NCI-H510A treated with DMSO at 0.1 percent for 48 hours (cell line): ENCODE results near the gene MYO9A.

ENCODE experiments used
- DNase-seq: peaks from one replicate; lab custom pipeline; 2025; lab: John Stamatoyannopoulos, UW

MYO9A gene

DNA sequence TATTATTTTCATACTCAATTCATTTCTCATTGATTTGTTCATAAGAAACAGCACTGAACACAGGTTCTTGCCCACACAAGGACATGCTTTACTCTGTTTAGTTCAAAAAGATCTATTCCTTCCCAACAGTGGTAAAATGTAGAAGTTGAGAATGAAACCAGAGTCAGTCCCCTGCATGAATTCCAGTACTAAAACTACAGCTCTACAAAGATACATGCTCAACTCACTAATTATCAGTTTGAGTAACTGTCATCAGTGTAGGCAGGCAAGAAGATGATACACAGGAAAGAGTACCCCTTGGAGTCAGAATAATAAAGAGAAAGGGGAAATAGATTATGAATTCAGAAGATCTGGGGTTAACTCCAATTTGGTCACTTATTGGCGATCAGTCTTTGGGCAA is 264.4 kb downstream of the MYO9A start:
- no peak for DNase-seq

DNA sequence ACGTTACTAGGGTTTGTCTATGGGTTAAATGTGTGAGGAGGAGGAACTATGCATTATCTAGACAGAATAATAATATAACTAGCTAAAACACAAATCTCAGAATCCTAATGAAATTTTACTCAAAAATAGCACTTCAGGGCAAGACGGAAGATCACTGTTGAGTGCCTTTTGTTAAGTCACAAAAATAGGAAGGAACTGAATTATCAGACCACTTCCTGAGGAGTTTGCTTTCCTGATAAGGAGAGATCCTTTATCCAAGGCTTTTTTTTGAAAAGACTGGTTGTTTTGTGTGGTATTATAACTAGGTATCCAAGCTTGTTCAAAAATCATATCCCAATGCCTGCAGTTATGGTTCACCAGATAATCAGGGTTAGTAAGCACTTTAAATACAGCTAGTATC is 273.0 kb downstream of the MYO9A start:
- DNase-seq = no peak

DNA sequence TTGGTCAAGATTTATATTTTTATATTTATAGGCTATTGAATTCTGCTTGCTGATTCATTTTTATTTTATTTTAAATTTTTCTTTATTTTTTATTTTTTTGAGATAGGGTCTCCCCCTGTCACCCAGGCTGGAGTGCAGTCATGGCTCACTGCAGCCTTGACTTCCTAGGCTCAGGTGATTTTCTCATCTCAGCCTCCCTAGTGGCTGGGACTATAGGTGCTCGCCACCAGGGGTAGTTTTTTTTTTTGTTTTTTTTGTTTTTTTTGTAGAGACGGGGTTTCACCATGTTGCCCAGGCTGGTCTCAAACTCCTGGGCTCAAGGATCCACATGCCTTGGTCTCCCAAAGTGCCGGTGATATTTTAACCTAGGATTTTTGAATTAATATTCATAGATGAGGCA is 276.4 kb downstream of the MYO9A start:
- DNase-seq = no peak

DNA sequence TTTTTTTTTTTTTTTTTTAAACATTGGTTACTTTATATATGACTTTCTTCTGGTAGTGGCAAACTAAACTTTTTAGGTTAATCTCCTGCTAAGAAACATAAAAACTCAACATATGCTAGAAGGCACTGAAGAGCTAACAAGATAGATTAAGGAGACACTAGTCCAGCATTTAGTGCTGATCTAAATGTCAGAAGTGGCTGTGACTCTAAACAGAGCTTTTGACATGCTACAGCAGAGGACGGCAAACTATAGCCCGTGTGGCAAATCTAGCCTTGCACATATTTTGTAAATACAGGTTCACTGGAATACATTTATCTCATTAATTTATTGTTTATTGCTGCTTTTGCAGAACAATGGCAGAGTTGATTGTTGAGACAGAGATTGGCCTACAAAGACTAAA is 287.0 kb downstream of the MYO9A start:
- no peak for DNase-seq

DNA sequence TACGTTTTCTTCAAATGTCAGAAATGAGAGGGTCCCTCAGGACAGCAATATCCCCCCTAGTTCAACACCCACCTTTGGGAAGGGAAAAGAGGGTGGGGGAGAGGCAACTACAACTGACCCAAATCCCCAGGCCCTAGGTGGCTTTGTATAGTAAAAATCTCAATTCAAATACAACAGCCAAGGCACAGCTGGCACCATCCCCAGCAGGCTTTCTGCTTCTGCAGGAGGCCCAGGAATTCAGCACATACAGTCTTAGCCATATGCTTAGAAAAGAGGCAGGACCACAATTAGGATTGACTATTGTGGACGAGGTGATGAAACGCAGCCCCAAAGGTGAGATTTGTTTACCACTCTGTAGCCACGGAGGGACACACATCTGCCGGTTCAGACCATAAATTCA is 291.8 kb downstream of the MYO9A start:
- no peak for DNase-seq

DNA sequence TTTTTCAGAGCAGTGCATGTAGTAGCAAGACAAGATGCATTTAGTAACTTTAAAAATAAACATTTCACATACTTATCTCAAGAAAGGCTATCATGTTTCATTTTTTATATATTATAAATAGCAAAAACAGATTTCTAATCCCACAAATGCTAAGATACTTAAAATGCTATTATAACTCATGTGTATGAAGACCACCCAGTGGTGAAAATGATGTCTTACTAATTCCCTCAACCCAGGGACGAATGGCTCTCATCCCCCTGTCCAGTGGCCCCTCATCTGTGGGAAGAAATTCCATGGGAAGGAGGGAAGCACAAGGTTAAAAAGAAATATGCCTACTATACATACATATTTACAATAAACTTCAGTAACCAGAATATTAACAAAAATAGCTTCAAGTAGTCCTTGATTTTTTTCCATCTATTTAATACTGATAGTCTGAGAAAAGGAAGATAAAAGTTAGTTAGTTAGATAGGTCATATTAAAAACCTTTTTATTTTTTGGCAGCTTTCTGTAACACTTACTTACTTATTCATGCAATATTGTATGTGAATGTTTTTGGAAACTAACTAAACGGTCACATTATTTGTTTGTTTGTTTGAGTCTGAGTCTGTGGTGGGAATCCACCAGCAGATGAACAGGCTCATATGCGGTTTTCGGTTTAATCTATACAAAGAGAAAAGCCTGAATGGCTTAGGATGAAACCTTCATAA is 292.8 kb downstream of the MYO9A start:
- no peak for DNase-seq

DNA sequence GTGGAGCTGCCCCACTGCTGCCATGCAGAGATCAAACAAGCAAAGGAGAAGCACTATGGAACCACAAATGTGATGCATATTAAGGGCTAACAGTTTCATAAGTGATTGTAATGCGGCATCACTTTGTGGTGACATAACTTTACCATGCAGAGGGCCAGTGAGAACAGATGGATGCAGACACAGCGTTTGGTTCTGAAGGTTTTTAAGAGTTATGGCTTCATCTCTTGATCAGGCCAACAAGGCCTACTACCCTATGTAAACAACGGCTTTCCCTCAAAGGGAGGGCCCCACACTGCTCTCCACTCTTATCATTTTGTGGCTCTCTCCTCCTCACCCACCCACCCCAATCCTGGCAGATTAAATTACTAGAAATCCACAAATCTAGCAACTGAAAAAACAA is 294.1 kb downstream of the MYO9A start:
- no peak for DNase-seq

DNA sequence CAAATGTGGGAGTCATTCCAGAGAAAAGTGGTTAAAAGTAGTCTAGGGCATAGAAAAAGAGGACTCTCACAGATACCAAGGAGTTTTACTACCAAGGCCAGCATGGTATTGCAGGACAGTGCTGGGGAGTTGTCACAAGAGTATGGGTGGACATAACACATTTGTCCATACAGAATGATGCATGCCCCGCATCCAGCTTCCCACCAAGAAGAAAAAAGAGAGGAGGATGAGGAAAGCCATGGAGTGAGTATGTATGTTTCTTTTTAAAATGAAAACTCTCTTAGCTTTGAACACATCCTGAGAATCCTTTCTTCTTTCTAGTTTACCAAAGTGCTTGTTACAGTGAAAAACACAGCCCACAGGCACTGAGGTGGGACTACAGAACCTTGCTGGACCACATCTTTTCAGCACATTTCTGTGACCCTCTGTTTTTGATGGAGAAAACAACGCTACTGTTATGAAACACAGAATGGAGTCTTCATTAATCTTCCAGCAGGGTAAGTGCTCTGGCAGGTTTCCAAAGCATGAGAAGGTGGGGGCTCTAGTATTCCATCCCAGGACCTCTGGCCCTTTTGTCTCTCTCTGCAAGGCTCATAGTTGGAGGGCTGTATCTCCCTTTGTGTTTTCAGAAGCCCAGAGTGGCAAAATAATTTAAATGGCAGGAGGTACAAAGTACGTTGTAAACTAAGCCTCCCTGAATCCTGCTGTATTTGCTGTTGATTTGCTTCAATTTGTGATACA is 294.9 kb downstream of the MYO9A start:
- no peak for DNase-seq

DNA sequence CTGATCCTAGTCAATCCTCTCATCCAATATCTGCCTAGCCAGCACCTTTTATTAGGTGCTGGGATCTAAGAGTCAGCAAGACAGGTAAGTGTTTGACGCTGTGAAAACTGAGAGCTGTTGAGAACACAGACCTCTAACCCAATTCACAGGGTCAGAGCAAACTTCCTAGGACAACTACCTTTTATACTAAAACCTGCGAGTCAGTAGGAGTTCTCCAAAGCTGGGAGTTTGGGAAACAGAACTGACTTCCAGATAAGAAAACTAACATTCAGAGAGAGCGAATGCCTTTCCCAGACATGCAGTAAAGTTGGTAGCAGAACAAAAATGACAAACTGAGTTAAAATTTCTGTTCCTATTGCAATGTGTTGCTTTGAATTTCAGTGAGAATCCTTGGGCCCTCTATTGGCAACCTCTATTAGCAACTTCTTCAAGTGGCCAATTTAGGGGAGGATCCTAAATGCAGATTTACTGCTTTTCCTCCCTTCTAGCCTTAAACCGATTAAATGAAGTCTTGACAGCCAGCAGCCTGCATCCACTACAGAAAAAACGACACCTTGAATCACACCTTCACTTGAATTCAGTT is 296.3 kb downstream of the MYO9A start:
- DNase-seq = no peak

DNA sequence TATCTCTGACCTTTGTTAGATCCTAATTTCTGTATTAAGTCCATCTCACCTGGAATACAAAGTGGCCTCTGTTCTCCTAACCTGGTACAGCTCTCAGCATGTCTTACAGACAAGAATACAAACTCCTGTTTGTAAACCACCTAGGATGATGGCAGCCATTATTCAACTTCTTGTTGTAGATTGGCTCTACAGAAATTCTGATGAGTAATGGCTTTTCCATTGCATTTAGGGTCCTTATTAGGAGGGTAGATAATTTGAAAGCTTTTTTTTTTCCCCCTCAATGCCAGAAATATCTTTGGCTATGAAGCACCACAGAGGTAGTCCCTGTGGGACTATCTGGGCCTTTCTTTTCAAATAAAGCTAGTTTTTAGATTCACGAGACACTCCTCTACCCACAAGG is 297.8 kb downstream of the MYO9A start:
- no peak for DNase-seq

DNA sequence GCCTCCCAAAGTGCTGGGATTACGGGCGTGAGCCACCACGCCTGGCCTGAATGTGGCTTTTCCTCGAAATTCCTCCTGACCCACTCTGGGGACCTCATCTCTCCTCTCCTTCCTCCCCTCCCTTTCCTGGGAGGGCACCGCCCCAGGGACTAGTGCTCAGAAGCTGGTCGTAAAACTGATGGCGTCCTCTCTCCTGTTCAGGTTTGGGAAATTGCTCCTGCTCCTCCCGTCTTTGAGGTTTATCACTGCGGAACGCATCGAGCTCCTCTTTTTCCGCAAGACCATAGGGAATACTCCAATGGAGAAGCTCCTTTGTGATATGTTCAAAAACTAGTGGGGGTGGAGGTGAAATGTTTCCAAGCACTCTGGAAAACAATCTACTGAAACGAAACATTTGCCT is 300.6 kb downstream of the MYO9A start:
- no peak for DNase-seq

DNA sequence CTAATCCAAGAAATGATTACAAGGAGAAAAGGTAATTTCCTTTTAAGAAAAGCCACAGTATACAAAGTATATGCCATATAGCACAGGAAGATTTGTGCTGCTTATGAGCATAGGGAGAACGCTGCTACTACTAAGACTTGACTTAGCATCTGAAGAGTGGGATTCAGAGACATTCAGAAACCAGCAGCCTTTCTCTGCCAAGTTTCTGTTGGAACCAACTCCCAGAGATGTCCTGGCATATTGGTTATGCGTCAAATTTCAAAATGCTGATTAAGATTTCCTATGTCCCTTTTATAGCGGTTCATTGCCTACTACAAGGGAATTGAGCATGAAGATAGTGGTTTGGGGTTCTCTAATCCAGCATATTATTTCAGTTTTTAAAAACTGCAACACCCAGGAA is 302.6 kb downstream of the MYO9A start:
- no peak for DNase-seq

DNA sequence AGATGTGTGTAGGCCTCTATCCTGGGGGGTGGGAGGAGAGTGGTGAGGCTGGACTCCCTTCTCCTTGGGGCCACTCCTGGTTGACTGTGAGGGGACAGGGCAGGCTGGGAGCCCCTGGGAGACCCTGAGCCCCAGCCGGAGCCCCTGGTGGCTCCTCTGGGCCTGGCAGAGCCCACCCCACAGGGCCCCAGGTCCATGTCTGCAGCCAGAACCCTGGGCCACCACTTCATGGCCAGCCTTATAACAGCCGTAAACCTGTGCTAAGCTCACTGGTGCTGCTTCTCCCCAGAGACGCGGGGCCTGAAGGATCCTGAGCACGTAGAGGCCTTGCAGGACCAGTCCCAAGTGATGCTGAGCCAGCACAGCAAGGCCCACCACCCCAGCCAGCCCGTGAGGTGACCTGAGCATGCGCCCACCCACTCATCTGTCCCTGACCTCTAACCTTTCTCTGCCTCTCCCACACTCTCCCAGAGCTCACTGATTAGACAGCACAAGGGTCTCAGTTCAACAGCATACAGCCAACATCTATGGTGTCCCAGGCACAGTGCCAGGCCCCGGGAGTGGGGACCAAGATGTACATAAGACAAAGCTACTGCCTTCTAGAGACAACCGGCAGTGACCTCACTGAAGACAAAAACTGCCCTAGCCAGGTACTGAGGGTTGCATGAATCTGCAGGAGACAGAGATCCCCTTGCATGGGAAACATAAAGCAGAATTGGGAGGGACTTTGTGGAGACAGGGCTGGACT is 304.1 kb downstream of the MYO9A start:
- no peak for DNase-seq

DNA sequence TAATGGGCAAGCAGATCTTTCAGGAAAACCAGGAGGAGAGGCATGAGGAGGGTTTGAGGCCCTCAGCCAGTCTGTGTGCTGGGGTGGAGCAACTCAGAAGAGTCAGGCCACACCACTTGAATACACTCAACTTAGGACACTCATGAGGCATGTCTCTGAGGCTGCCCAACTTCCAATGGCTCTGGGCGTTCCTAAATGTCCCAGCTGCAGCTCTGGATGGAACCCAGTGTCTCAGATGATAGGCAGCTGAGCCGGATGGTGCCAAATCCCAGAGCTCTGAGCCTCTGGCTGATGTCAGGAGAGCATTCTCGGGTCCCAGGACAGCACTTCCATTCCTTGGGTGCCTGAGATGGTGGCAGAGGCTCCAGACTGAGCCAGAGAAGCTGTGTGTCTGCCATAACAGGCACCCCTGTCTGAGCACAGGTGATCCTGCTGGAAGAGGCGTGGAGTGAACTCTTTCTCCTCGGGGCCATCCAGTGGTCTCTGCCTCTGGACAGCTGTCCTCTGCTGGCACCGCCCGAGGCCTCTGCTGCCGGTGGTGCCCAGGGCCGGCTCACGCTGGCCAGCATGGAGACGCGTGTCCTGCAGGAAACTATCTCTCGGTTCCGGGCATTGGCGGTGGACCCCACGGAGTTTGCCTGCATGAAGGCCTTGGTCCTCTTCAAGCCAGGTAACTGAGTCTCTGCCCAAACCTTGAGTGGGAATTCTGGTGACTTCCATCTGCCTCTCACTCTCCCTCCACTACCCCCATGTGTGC is 304.8 kb downstream of the MYO9A start:
- DNase-seq = no peak

DNA sequence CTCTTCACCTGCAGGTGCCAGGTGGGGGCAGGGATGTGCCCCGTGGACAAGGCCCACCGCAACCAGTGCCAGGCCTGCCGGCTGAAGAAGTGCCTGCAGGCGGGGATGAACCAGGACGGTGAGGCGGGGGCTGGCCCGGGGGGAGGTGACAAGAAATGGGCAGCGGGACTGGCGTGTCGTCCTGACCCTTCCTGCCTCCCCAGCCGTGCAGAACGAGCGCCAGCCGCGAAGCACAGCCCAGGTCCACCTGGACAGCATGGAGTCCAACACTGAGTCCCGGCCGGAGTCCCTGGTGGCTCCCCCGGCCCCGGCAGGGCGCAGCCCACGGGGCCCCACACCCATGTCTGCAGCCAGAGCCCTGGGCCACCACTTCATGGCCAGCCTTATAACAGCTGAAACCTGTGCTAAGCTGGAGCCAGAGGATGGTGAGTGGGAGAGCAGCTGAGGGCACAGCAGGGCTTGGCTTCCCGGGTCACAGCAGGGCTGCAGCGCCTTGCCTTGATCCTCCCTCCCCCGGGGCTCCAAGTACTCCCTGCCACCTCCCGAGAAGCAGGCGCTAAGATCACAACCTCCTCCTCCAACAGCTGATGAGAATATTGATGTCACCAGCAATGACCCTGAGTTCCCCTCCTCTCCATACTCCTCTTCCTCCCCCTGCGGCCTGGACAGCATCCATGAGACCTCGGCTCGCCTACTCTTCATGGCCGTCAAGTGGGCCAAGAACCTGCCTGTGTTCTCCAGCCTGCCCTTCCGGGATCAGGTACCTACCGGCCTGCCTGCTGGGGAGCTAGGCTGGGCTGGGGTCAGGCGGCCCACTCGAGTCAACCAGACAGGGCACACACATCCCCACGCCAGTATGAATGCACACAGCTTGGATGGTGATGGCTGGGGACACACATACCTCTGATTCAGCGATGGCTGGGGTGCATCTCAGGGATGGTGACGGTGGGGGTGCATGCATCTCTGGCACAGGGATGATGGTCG is 305.9 kb downstream of the MYO9A start:
- no peak for DNase-seq

DNA sequence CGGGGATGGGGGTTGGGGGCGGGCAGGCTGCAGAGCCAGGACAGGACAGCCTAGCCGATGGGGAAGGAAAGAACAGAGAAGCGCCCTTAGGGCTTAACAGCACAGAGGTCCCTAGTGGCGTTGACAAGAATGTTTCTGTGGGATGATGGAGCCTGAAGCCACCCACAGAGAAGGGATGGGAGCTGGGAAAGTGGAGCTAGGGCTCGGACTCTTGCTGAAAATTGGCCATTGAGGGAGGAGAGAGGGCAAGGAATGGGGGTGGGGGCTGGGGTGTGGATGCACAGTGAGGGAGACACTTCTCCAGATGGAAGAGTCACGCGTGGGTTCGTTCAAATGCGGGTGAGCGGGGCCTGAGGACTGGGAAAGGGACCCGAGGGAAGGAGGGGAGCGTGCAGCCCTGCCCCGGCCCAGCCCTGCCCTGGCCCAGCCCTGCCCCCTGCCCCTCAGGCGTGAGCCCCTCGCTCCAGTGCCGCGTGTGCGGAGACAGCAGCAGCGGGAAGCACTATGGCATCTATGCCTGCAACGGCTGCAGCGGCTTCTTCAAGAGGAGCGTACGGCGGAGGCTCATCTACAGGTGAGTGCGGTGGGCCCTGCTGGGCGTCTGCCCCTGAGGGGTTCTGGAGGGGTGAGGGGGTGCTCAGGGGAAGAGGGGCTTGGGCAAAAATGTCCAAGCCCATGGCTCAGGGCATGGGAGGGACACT is 306.8 kb downstream of the MYO9A start:
- DNase-seq = no peak

DNA sequence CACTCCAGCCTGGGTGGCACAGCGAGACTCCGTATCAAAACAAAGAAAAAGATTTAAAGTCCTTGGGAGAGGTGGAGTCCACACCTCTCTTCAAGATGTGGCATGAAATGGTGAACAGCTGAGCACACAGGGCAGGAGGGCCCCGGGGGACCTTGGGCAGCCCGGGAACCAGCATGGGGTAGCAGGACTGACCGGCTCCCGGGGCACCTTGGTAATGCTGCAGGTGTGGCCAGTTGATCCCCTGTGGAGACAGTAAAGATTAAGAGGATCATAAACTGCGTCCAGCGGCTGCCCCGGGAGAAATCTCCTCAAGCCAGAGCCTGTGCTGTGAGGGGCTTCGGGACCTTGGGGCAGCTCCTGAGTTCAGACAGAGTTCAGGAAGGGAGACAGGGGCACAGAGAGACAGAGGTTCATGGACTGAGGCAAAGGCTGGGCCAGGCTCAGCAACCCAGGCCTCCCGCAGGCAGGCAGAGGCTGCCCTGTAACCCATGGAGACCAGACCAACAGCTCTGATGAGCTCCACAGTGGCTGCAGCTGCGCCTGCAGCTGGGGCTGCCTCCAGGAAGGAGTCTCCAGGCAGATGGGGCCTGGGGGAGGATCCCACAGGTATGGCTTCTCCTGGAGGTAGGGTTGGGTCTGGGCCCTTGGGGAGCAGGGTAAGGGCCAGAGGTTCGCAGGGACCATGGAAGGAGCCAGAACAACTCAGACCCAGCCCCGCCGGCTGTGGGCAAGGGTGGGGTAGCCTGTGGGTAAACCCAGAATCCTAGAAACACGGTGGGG is 307.5 kb downstream of the MYO9A start, which contains the start of gene NR2E3:
Gene NR2E3 (plus strand): TSS at position 299 of the 780 bp plus-strand sequence. CDS start 190 bp downstream, at position 489.
- DNase-seq = no peak

DNA sequence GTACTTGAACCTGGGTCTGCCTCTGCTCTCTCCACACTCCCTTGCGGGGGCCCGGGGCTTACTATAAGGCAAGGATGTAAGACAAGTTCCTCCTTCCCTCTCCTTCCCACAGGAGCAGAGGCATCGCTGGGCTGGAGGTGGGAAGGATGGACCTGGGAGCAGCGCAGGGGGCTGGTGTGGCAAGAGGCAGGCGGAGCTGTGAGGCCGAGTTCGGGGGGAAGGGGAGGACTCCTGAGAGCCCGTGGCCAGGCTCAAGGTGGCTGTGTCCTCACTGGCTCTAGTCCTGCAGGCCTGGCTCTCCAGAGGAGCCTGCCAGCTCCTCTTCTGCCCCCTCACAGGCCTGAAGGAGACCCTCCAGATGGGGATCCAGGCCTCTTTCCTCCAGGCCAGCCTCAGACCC is 308.6 kb downstream of the MYO9A start:
- no peak for DNase-seq

DNA sequence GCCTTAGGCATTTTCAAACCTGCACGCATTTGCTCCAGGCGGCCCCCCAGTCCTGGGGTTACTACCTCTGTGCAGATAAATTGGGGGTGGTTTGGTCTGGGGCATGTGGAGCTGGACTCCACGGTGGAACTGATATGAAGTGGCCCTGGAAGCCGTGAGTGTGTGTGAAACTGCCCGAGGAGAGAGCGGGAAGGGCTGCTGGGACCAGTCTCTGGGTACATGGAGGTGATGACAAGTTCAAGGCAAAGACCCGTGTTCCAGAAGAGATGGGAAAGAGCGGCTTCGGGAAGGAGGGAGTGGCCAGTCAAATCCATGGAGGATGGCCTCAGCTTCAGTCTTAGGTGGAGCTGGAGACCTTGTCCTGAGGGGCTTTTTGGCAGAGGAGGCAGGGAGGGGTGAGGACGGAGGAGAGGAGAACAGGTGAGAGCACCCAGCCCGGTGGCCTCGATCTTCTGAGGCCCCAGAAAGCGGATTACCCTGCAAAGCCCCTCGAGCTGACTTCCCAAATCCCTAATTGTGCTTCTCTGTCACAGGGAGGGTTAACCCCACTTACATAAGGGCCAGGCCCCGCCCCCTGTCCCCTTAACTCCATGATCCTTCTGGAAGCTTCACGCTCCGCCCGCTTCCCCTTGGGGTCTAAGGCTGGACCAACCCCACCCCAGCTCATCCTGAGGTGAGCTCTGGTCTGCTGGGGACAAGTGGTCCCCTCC is 309.5 kb downstream of the MYO9A start:
- DNase-seq = no peak
